HepG2 (cell line): ENCODE measurements around the gene APOL2. TPM values are rescaled to one million over a fixed set of nuclear protein-coding genes. Genes with fewer than 3 reads are reported as not detected.
"Not testable (repeated sequence)": the region's sequence is repeated elsewhere in the genome, so short reads cannot be mapped to it uniquely, and the experiment has no call there.

Experiments used
- ATAC-seq: fragments of 200-7000 bp; cut with Tn5 transposase; 3 replicates; pipeline ENCODE4 v1.9.1; 2020; ENCODE audit warnings: mild to moderate bottlenecking, moderate library complexity
- BruUV-seq: library from RNA; stranded (reverse); fragments of 400-500 nt; replicated peaks from 2 replicates; lab custom pipeline; 2021; lab: Mats Ljungman, UMichigan
- CTCF ChIA-PET: fragments of 300-600 bp; formaldehyde crosslinking; extraction: SDS; loops from one replicate; lab custom pipeline; 2021; ENCODE audit warnings: low total read pairs, inconsistent platforms, low intra/inter-chr PET ratio; lab: Yijun Ruan, JAX
- POLR2A ChIA-PET: fragments of 350-600 bp; sonication (Branson Sonifier 250); formaldehyde crosslinking; loops from one replicate; lab custom pipeline; 2020; ENCODE audit warnings: antibody characterized with exemption, inconsistent platforms; lab: Yijun Ruan, JAX
- DNase-seq: peaks from one replicate; pipeline ENCODE4 v3.0.0-alpha.2; 2015; ENCODE audit warnings: low spot score
- FAIRE-seq: peaks from 3 replicates; lab custom pipeline; 2011; peaks lifted over from hg19 to GRCh38; lab: Jason Lieb, UNC
- H2AFZ ChIP-seq: one replicate; pipeline ENCODE4 v1.6.1; 2011; ENCODE audit warnings: low read length, inconsistent platforms
- H3K27ac ChIP-seq: fragments of 300-600 bp; 3 replicates; pipeline ENCODE4 v1.8.0; 2011; ENCODE audit warnings: mixed run types, mild to moderate bottlenecking, mixed read lengths, low read length, inconsistent platforms; ENCODE audit not compliant: insufficient read depth; ENCODE audit errors: extremely low read length
- H3K27me3 ChIP-seq, 2 experiments: fragments of 200-600 bp in 1 of 2; 2 replicates in 1 of 2; 3 replicates in 1 of 2; pipeline versions ENCODE4 v1.6.0 to v1.8.0; 2011; ENCODE audit warnings: low read length in 2 of 2, mild to moderate bottlenecking in 2 of 2, moderate library complexity in 2 of 2, inconsistent platforms in 1 of 2; ENCODE audit not compliant: insufficient read depth in 2 of 2, control insufficient read depth in 1 of 2
- H3K36me3 ChIP-seq, 2 experiments: fragments of 200-600 bp in 1 of 2; replicated peaks in 1 of 2; 2 replicates in 1 of 2; 3 replicates in 1 of 2; pipeline versions ENCODE4 v1.5.1 to v1.8.0; 2011; ENCODE audit warnings: low read length in 2 of 2, inconsistent platforms in 1 of 2; ENCODE audit not compliant: insufficient read depth in 2 of 2, control insufficient read depth in 1 of 2
- H3K4me1 ChIP-seq: 2 replicates; pipeline ENCODE4 v1.5.1; 2012; ENCODE audit warnings: low read length, inconsistent platforms; ENCODE audit not compliant: insufficient read depth
- H3K4me2 ChIP-seq: 2 replicates; pipeline ENCODE4 v1.6.0; 2011; ENCODE audit warnings: low read depth, low read length, inconsistent platforms
- H3K4me3 ChIP-seq, 3 experiments: fragments of 200-600 bp in 1 of 3; sonication (generic), shearing (Covaris generic) in 1 of 3; replicated peaks in 1 of 3; 2 replicates each; pipeline ENCODE4 v1.5.1; 2011 to 2016; ENCODE audit warnings: low read length in 3 of 3, inconsistent platforms in 2 of 3, low read depth in 2 of 3, mild to moderate bottlenecking in 2 of 3, control low read depth in 1 of 3, mixed read lengths in 1 of 3; ENCODE audit not compliant: insufficient read depth in 1 of 3
- H3K79me2 ChIP-seq: one replicate; pipeline ENCODE4 v1.6.1; 2011; ENCODE audit warnings: low read length, inconsistent platforms; ENCODE audit not compliant: insufficient read depth
- H3K9ac ChIP-seq: 2 replicates; pipeline ENCODE4 v1.6.0; 2011; ENCODE audit warnings: mild to moderate bottlenecking, low read depth, low read length, inconsistent platforms; ENCODE audit not compliant: insufficient read depth
- H3K9me3 ChIP-seq: 2 replicates; pipeline ENCODE4 v1.5.1; 2012; ENCODE audit warnings: mild to moderate bottlenecking, low read length
- H4K20me1 ChIP-seq: 2 replicates; pipeline ENCODE4 v1.6.0; 2011; ENCODE audit warnings: inconsistent platforms, mild to moderate bottlenecking, low read length, moderate library complexity; ENCODE audit not compliant: insufficient read depth
- JDP2 ChIP-seq: sonication (generic); formaldehyde crosslinking; IDR thresholded peaks from 2 replicates; pipeline ENCODE4 v1.8.1; 2022; ENCODE audit warnings: missing genetic modification reagents, borderline replicate concordance
- KAT7 ChIP-seq: IDR thresholded peaks from 2 replicates; pipeline ENCODE4 v1.6.1; 2018; ENCODE audit warnings: borderline replicate concordance, missing compliant biosample characterization
- RFX5 ChIP-seq: IDR thresholded peaks from 2 replicates; pipeline ENCODE4 v1.6.1; 2011; ENCODE audit warnings: low read depth, low read length, improper control_type of control experiment
- WGBS: methylation state at CpG from one replicate; pipeline ENCODE4 v1.1.6; 2017; ENCODE audit warnings: low lambda C conversion rate; 5-methylcytosine and 5-hydroxymethylcytosine counted together
- in situ Hi-C: cut with HindIII; loops from 2 replicates; pipeline ENCODE4 v1.10.0; 2017; ENCODE audit warnings: low pct_unique_long_range_greater_than_20kb; ENCODE audit not compliant: extremely low pct_ligation_motif_present
- intact Hi-C: fragments of 100-400 bp; cut with micrococcal nuclease; formaldehyde crosslinking; loops from one replicate; pipeline ENCODE4 v1.10.0; 2022; ENCODE audit not compliant: unreplicated experiment
- polyA plus RNA-seq, 8 experiments: library from polyadenylated mRNA; depleted of rRNA in 3 of 8; stranded (reverse) in 7 of 8; unstranded in 1 of 8; fragments of >200 nt; fragmentation: Illumina TruSeq in 4 of 8; extraction: Trizol in 4 of 8; gene quantifications; 2 replicates each; pipeline versions ENCODE4 v1.2.1 to v1.2.3, GENCODE V29; 2011 to 2016; ENCODE audit warnings: low read depth in 4 of 8, missing spikeins in 1 of 8, mixed read lengths in 1 of 8; ENCODE audit not compliant: insufficient read depth in 1 of 8
- total RNA-seq, 5 experiments: library from RNA; depleted of rRNA; stranded (reverse); fragments of >200 nt; fragmentation: Illumina TruSeq; extraction: Trizol; gene quantifications; 2 replicates each; pipeline ENCODE4 v1.2.3, GENCODE V29; 2016; ENCODE audit warnings: low read depth in 1 of 5
- TF ChIP-seq, protein P1 (sequence below): sonication (generic); formaldehyde crosslinking; IDR thresholded peaks from 2 replicates; pipeline ENCODE4 v1.4.0; 2020; ENCODE audit warnings: missing genetic modification reagents
- TF ChIP-seq, protein P2 (sequence below), 2 experiments: sonication (generic) in 1 of 2; formaldehyde crosslinking in 1 of 2; IDR thresholded peaks; 2 replicates each; pipeline versions ENCODE4 v1.5.1 to v1.6.1; 2011 to 2020; ENCODE audit warnings: borderline replicate concordance in 1 of 2, low read depth in 1 of 2, low read length in 1 of 2, mild to moderate bottlenecking in 1 of 2, missing genetic modification reagents in 1 of 2, moderate library complexity in 1 of 2
- TF ChIP-seq, protein P3 (sequence below): sonication (generic); formaldehyde crosslinking; IDR thresholded peaks from 2 replicates; pipeline ENCODE4 v1.5.0; 2020; ENCODE audit warnings: missing genetic modification reagents
- TF ChIP-seq, protein P4 (sequence below): sonication (generic); formaldehyde crosslinking; IDR thresholded peaks from 2 replicates; pipeline ENCODE4 v1.4.0; 2020; ENCODE audit warnings: missing genetic modification reagents, borderline replicate concordance

The APOL2 gene
- total and polyA plus RNA-seq, 2 of the 13 experiments (the other 11 are each of a cell fraction or from before 2014, with no cell fraction given) = 28.7 to 51.2 TPM

DNA sequence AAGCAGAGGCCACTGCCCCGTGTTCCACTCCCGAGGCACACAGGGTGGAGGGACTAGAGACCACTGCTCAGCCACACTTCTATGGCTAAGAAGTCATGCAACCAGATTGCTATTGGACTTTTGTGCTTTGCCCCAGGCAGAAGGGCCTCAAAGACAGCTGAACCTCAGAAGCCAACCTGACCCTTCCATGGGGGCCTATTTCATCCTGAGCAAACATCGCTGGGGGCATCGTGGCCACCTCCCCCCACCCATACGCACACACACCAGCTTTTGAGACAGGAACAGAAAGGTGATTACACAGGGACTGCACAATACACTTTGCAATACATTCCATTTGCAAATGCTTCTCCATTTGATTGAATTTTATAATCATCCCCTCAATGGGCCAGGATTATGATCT, 33.8 kb downstream of the APOL2 start:
- H3K9me3 ChIP-seq, H3K4me2 ChIP-seq, H3K4me3 ChIP-seq, H3K36me3 ChIP-seq, BruUV-seq, POLR2A ChIA-PET, in situ Hi-C loops, H3K79me2 ChIP-seq, H3K27me3 ChIP-seq, H3K27ac ChIP-seq, H4K20me1 ChIP-seq, DNase-seq, H2AFZ ChIP-seq, H3K9ac ChIP-seq, CTCF ChIA-PET: not testable (repeated sequence)
- peak; percentile 71 for FAIRE-seq
- ATAC-seq = peak; percentile 26; the same call in 1 of the 3 replicates
- TF ChIP-seq, protein P1, sequence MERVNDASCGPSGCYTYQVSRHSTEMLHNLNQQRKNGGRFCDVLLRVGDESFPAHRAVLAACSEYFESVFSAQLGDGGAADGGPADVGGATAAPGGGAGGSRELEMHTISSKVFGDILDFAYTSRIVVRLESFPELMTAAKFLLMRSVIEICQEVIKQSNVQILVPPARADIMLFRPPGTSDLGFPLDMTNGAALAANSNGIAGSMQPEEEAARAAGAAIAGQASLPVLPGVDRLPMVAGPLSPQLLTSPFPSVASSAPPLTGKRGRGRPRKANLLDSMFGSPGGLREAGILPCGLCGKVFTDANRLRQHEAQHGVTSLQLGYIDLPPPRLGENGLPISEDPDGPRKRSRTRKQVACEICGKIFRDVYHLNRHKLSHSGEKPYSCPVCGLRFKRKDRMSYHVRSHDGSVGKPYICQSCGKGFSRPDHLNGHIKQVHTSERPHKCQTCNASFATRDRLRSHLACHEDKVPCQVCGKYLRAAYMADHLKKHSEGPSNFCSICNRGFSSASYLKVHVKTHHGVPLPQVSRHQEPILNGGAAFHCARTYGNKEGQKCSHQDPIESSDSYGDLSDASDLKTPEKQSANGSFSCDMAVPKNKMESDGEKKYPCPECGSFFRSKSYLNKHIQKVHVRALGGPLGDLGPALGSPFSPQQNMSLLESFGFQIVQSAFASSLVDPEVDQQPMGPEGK (CRISPR knock-in tag) = peak; percentile 72
- 14% methylated on average over 4 of the region's 5 CpGs for whole genome bisulfite sequencing
- intact Hi-C loops = loop anchor here (2.0 kb wide), 1 partner anchor 81 kb away; no protein-coding TSS in a partner anchor
- H3K4me1 ChIP-seq = peaks cover 78% of the 10 kb centered on the region

DNA sequence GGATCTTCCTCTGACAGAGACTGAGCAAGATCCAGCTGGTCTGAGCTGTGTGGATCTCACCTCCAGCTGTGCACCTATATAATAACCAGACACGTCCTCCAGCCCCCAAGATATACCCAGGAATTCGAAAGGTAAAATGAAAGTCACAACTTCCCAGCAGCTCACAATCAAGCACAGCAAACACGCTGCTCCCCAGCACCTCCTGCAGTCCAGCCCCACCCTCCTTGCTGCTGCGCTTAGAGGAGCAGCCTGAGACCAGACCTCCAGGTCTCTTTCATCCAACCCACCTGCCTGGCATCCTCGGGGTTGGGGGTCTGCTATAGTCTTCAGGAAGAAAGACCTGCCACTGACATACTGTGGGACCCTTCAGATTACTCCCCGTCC, 34.7 kb downstream of the APOL2 start:
- POLR2A ChIA-PET = interaction anchor here (0.6 to 2.3 kb wide), 4 partner anchors 35 to 277 kb away, joined by 3 to 6 read pairs (median 4); partner anchors contain the start of genes APOL1 and APOL2
- DNase-seq (peak; percentile 15), FAIRE-seq (peak; percentile 61), ATAC-seq (peak; percentile 86)
- peak overlapping the region; percentile 76 for H2AFZ ChIP-seq
- H3K79me2 ChIP-seq = no peaks in the 10 kb centered on the region
- no peaks in the 10 kb centered on the region for H3K9me3 ChIP-seq
- CTCF ChIA-PET = no interaction called here
- H4K20me1 ChIP-seq = no peaks in the 10 kb centered on the region
- no TSS peak for BruUV-seq
- intact Hi-C loops = loop anchor here (2.0 to 5.0 kb wide), 2 partner anchors 33 to 82 kb away; partner anchors contain the start of gene APOL2
- H3K27me3 ChIP-seq = no peaks in the 10 kb centered on the region; a peak in 1 of 5 replicates
- in situ Hi-C loops = no loop called here
- H3K27ac ChIP-seq = no peak overlapping the region
- WGBS = 4% methylated on average over 6 of the region's 6 CpGs
- peak overlapping the region; percentile 47; the same call in 1 of the 2 replicates for H3K9ac ChIP-seq
- peaks cover 69% of the 10 kb centered on the region for H3K4me1 ChIP-seq
- H3K4me2 ChIP-seq = peak overlapping the region; percentile 95
- H3K4me3 ChIP-seq = peak overlapping the region; percentile 60 to 72 (median 61)
- H3K36me3 ChIP-seq = no peaks in the 10 kb centered on the region
- TF ChIP-seq, protein P2, sequence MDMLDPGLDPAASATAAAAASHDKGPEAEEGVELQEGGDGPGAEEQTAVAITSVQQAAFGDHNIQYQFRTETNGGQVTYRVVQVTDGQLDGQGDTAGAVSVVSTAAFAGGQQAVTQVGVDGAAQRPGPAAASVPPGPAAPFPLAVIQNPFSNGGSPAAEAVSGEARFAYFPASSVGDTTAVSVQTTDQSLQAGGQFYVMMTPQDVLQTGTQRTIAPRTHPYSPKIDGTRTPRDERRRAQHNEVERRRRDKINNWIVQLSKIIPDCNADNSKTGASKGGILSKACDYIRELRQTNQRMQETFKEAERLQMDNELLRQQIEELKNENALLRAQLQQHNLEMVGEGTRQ (IDR thresholded peaks at IDR 0.05; ENCODE audit: low read depth, low read length) = no peak
- TF ChIP-seq, protein P2 (CRISPR knock-in tag; IDR thresholded peaks at IDR 0.05; ENCODE audit: borderline replicate concordance) = no peak
- TF ChIP-seq JDP2 (CRISPR knock-in tag) = no peak
- no peak for TF ChIP-seq KAT7 (CRISPR knock-in tag)
- TF ChIP-seq, protein P3, sequence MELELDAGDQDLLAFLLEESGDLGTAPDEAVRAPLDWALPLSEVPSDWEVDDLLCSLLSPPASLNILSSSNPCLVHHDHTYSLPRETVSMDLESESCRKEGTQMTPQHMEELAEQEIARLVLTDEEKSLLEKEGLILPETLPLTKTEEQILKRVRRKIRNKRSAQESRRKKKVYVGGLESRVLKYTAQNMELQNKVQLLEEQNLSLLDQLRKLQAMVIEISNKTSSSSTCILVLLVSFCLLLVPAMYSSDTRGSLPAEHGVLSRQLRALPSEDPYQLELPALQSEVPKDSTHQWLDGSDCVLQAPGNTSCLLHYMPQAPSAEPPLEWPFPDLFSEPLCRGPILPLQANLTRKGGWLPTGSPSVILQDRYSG (CRISPR knock-in tag) = no peak
- TF ChIP-seq RFX5 = no peak
- TF ChIP-seq, protein P4, sequence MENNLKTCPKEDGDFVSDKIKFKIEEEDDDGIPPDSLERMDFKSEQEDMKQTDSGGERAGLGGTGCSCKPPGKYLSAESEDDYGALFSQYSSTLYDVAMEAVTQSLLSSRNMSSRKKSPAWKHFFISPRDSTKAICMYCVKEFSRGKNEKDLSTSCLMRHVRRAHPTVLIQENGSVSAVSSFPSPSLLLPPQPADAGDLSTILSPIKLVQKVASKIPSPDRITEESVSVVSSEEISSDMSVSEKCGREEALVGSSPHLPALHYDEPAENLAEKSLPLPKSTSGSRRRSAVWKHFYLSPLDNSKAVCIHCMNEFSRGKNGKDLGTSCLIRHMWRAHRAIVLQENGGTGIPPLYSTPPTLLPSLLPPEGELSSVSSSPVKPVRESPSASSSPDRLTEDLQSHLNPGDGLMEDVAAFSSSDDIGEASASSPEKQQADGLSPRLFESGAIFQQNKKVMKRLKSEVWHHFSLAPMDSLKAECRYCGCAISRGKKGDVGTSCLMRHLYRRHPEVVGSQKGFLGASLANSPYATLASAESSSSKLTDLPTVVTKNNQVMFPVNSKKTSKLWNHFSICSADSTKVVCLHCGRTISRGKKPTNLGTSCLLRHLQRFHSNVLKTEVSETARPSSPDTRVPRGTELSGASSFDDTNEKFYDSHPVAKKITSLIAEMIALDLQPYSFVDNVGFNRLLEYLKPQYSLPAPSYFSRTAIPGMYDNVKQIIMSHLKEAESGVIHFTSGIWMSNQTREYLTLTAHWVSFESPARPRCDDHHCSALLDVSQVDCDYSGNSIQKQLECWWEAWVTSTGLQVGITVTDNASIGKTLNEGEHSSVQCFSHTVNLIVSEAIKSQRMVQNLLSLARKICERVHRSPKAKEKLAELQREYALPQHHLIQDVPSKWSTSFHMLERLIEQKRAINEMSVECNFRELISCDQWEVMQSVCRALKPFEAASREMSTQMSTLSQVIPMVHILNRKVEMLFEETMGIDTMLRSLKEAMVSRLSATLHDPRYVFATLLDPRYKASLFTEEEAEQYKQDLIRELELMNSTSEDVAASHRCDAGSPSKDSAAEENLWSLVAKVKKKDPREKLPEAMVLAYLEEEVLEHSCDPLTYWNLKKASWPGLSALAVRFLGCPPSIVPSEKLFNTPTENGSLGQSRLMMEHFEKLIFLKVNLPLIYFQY (CRISPR knock-in tag) = no peak
